CD4-positive, alpha-beta T cell treated with Interleukin-21 for 1 hour (primary cell): Measurements from ENCODE around the gene OCIAD1.
"Not testable (repeated sequence)": the region's sequence is repeated elsewhere in the genome, so short reads cannot be mapped to it uniquely, and the experiment has no call there.

Experiments used
- DNase-seq: peaks from one replicate; pipeline ENCODE4 v3.0.0-alpha.2; 2020

Gene OCIAD1

GRCh38 chr4:48821431-48821830 lies 9.5 kb upstream of the OCIAD1 start:
- DNase-seq = not testable (repeated sequence)

GRCh38 chr4:48827622-48828021 lies 3.3 kb upstream of the OCIAD1 start:
- DNase-seq = no peak

- DNase-seq = no peak
Measured at GRCh38 chr4:48831532-48832030, 693 bp downstream of the OCIAD1 start.

GRCh38 chr4:48832571-48832970 lies 1.7 kb downstream of the OCIAD1 start:
- no peak for DNase-seq

- no peak for DNase-seq
Measured at GRCh38 chr4:48836658-48837057, 5.8 kb downstream of the OCIAD1 start.

GRCh38 chr4:48841045-48841827 lies 10.3 kb downstream of the OCIAD1 start:
- no peak for DNase-seq

- no peak for DNase-seq
Measured at GRCh38 chr4:48844843-48845242, 14.0 kb downstream of the OCIAD1 start.

GRCh38 chr4:48848799-48849198 lies 17.9 kb downstream of the OCIAD1 start:
- DNase-seq = not testable (repeated sequence)

GRCh38 chr4:48851651-48852050 lies 20.8 kb downstream of the OCIAD1 start:
- no peak for DNase-seq

GRCh38 chr4:48853604-48854394 lies 22.9 kb downstream of the OCIAD1 start:
- no peak for DNase-seq

- no peak for DNase-seq
Measured at GRCh38 chr4:48854395-48854683, 23.5 kb downstream of the OCIAD1 start.

GRCh38 chr4:48854982-48855381 lies 24.1 kb downstream of the OCIAD1 start:
- no peak for DNase-seq

- no peak for DNase-seq
Measured at GRCh38 chr4:48858130-48858529, 27.2 kb downstream of the OCIAD1 start.

GRCh38 chr4:48862038-48862437 lies 31.1 kb downstream of the OCIAD1 start:
- DNase-seq = no peak

- DNase-seq = no peak
Measured at GRCh38 chr4:48862661-48863060, 31.8 kb downstream of the OCIAD1 start.

GRCh38 chr4:48863728-48864127 lies 32.8 kb downstream of the OCIAD1 start:
- no peak for DNase-seq

GRCh38 chr4:48864696-48865095 lies 33.8 kb downstream of the OCIAD1 start:
- not testable (repeated sequence) for DNase-seq

- no peak for DNase-seq
Measured at GRCh38 chr4:48877827-48878535, 47.1 kb downstream of the OCIAD1 start.

GRCh38 chr4:48879561-48880442 lies 48.9 kb downstream of the OCIAD1 start:
- no peak for DNase-seq

- DNase-seq = not testable (repeated sequence)
Measured at GRCh38 chr4:48881646-48882045, 50.8 kb downstream of the OCIAD1 start.

GRCh38 chr4:48889750-48890149 lies 58.9 kb downstream of the OCIAD1 start:
- DNase-seq = not testable (repeated sequence)

- DNase-seq = no peak
Measured at GRCh38 chr4:48891028-48891619, 60.2 kb downstream of the OCIAD1 start.
